Measurements from ENCODE around the gene CD22.
"Not testable (repeated sequence)": the region's sequence is repeated elsewhere in the genome, so short reads cannot be mapped to it uniquely, and the experiment has no call there.

Gene CD22

GRCh38 chr19:35328851-35329285, at the start of gene CD22:
CD22 (plus strand) TSS chr19:35329187; CDS start chr19:35332041, 2,854 bp downstream.
- no peak for DNase-seq (ENCODE audit: low read depth in 2 of 2)

- no peak for DNase-seq (ENCODE audit: low read depth in 2 of 2)
Observed at GRCh38 chr19:35279374-35279773, 49.6 kb upstream of the CD22 start.

GRCh38 chr19:35279985-35280821, 48.8 kb upstream of the CD22 start:
- no peak for DNase-seq (ENCODE audit: low read depth in 2 of 2)

- no peak for DNase-seq (ENCODE audit: low read depth in 2 of 2)
Observed at GRCh38 chr19:35281303-35281702, 47.7 kb upstream of the CD22 start.

GRCh38 chr19:35284153-35285094, 44.6 kb upstream of the CD22 start:
- DNase-seq (ENCODE audit: low read depth in 2 of 2) = no peak

GRCh38 chr19:35285095-35285449, 43.9 kb upstream of the CD22 start:
- no peak for DNase-seq (ENCODE audit: low read depth in 2 of 2)

- DNase-seq (ENCODE audit: low read depth in 2 of 2) = not testable (repeated sequence)
Observed at GRCh38 chr19:35285465-35285864, 43.5 kb upstream of the CD22 start.

GRCh38 chr19:35286101-35286500, 42.9 kb upstream of the CD22 start:
- DNase-seq (ENCODE audit: low read depth in 2 of 2) = not testable (repeated sequence)

GRCh38 chr19:35287713-35288112, 41.3 kb upstream of the CD22 start:
- no peak for DNase-seq (ENCODE audit: low read depth in 2 of 2)

GRCh38 chr19:35288331-35288730, 40.7 kb upstream of the CD22 start:
- DNase-seq (ENCODE audit: low read depth in 2 of 2) = no peak

- DNase-seq (ENCODE audit: low read depth in 2 of 2) = no peak
Observed at GRCh38 chr19:35288906-35289305, 40.1 kb upstream of the CD22 start.

GRCh38 chr19:35290381-35291127, 38.4 kb upstream of the CD22 start:
- no peak for DNase-seq (ENCODE audit: low read depth in 2 of 2)

GRCh38 chr19:35291259-35291658, 37.7 kb upstream of the CD22 start:
- no peak for DNase-seq (ENCODE audit: low read depth in 2 of 2)

- no peak for DNase-seq (ENCODE audit: low read depth in 2 of 2)
Observed at GRCh38 chr19:35291916-35292315, 37.1 kb upstream of the CD22 start, which contains the start of gene MAG. MAG (plus strand) TSS chr19:35292161; CDS start chr19:35295409, 3,248 bp downstream.

- no peak for DNase-seq (ENCODE audit: low read depth in 2 of 2)
Observed at GRCh38 chr19:35292421-35293362, 36.3 kb upstream of the CD22 start.

- no peak for DNase-seq (ENCODE audit: low read depth in 2 of 2)
Observed at GRCh38 chr19:35293363-35293739, 35.6 kb upstream of the CD22 start.

GRCh38 chr19:35293808-35294207, 35.2 kb upstream of the CD22 start:
- no peak for DNase-seq (ENCODE audit: low read depth in 2 of 2)

- DNase-seq (ENCODE audit: low read depth in 2 of 2) = no peak
Observed at GRCh38 chr19:35294328-35294727, 34.7 kb upstream of the CD22 start.

GRCh38 chr19:35294859-35295791, 33.9 kb upstream of the CD22 start:
- DNase-seq (ENCODE audit: low read depth in 2 of 2) = no peak
